Measurements from ENCODE around the gene PGLYRP2.

PGLYRP2 gene

DNA sequence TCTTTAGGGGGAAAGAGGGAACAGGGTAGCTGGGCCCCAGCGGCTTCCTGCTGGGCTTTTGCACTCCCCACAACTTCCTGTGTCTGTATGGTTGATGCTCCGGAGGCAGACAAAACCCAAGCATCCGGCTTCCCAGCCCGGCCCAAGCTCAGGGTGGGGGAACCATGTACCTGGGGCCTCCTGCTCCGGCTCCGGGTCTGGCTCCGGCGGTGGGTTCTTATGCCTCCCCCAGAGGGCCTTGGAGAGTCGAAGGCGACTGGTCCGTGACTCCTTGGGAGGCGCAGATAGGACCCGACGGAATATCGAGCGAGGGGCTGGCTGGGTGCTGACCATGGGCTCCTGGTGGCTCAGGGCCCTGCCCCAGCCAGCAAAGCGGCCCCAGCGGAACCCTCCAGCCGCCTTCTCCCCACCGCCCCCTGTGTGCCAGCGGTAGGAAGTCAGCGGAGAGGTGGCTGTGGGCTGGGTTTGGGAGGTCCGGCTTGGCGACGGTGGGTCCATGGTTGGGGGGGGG is 15.4 kb downstream of the PGLYRP2 start:
- no peak for DNase-seq (ENCODE audit: extremely low spot score)

DNA sequence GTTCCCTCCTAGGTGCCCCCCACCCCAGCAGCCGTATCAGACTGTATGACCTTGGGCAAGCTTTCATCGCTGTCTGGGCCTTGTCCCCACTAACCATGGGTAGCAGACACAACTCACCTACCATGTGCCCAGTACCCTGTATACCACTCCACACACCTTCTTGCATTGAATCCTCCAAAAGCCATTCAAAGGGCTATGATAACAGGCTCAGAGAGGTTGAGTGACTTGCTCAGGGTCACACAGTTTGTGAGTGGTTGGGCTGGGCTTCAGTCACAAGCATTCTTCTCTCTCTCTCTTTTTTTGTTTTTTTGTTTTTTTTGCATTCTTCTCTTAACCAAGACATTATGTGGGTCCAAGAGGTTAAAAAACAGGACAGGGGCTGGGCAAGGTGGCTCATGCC is 17.6 kb downstream of the PGLYRP2 start:
- CTCF ChIA-PET = no interaction called here
- TF ChIP-seq FOXK2 (IDR thresholded peaks at IDR 0.05) (no peak), CTBP1 (IDR thresholded peaks at IDR 0.05; ENCODE audit: borderline replicate concordance) (no peak), ARNT (IDR thresholded peaks at IDR 0.05) (no peak), HDGF (IDR thresholded peaks at IDR 0.05; ENCODE audit: borderline replicate concordance) (no peak), ELF4 (IDR thresholded peaks at IDR 0.05) (no peak), FOXM1 (IDR thresholded peaks at IDR 0.05; ENCODE audit: borderline replicate concordance) (no peak), SP1 (IDR thresholded peaks at IDR 0.05) (no peak), L3MBTL2 (conservative IDR thresholded peaks at IDR 0.05) (no peak), NFRKB (IDR thresholded peaks at IDR 0.05) (no peak), BHLHE40 (IDR thresholded peaks at IDR 0.05; ENCODE audit: borderline replicate concordance) (no peak), SUZ12 (IDR thresholded peaks at IDR 0.05) (no peak), ZNF384 (IDR thresholded peaks at IDR 0.05) (no peak), FOXA1 (IDR thresholded peaks at IDR 0.05) (no peak), LEF1 (IDR thresholded peaks at IDR 0.05; ENCODE audit: borderline replicate concordance) (no peak)
- TF ChIP-seq, protein P1, sequence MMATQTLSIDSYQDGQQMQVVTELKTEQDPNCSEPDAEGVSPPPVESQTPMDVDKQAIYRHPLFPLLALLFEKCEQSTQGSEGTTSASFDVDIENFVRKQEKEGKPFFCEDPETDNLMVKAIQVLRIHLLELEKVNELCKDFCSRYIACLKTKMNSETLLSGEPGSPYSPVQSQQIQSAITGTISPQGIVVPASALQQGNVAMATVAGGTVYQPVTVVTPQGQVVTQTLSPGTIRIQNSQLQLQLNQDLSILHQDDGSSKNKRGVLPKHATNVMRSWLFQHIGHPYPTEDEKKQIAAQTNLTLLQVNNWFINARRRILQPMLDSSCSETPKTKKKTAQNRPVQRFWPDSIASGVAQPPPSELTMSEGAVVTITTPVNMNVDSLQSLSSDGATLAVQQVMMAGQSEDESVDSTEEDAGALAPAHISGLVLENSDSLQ (IDR thresholded peaks at IDR 0.05) = no peak

More for the DNA sequence above, 15.4 kb downstream of the PGLYRP2 start:
- CTCF ChIA-PET = interaction anchor here (1.1 kb wide), 1 partner anchor 12 kb away, joined by 3 read pairs; no protein-coding TSS in a partner anchor
- TF ChIP-seq ARNT (IDR thresholded peaks at IDR 0.05) (no peak), TARDBP (IDR thresholded peaks at IDR 0.05) (no peak)
- POLR2A ChIA-PET = no interaction called here

GRCh38 chr19:15457701-15458484 is 21.4 kb downstream of the PGLYRP2 start:
- ChIA-PET POLR2A (no interaction called here), CTCF (no interaction called here)
- no peak for DNase-seq (ENCODE audit: extremely low spot score)
- TF ChIP-seq ZNF384 (IDR thresholded peaks at IDR 0.05) = no peak

More for the DNA sequence above, 17.6 kb downstream of the PGLYRP2 start:
- POLR2A ChIA-PET = interaction anchor here (1.0 kb wide), 1 partner anchor 9 kb away, joined by 3 read pairs; no protein-coding TSS in a partner anchor
- DNase-seq (ENCODE audit: extremely low spot score) = no peak

GRCh38 chr19:15456871-15457700 is 22.2 kb downstream of the PGLYRP2 start:
- TF ChIP-seq FOXK2 (IDR thresholded peaks at IDR 0.05) (no peak), TARDBP (IDR thresholded peaks at IDR 0.05) (no peak), SP1 (IDR thresholded peaks at IDR 0.05) (no peak), L3MBTL2 (conservative IDR thresholded peaks at IDR 0.05) (no peak), HDGF (IDR thresholded peaks at IDR 0.05; ENCODE audit: borderline replicate concordance) (no peak), FOXA1 (IDR thresholded peaks at IDR 0.05) (no peak), ELF4 (IDR thresholded peaks at IDR 0.05) (no peak), ARNT (IDR thresholded peaks at IDR 0.05) (no peak)
- TF ChIP-seq, protein P1 (IDR thresholded peaks at IDR 0.05) = no peak
- no peak for DNase-seq (ENCODE audit: extremely low spot score)
- ChIA-PET CTCF (no interaction called here), POLR2A (no interaction called here)

- TF ChIP-seq ARNT (IDR thresholded peaks at IDR 0.05) (no peak), CTBP1 (IDR thresholded peaks at IDR 0.05; ENCODE audit: borderline replicate concordance) (no peak), LEF1 (IDR thresholded peaks at IDR 0.05; ENCODE audit: borderline replicate concordance) (no peak), ELF4 (IDR thresholded peaks at IDR 0.05) (no peak), SUZ12 (IDR thresholded peaks at IDR 0.05) (no peak), TARDBP (IDR thresholded peaks at IDR 0.05) (no peak), ZNF384 (IDR thresholded peaks at IDR 0.05) (no peak), FOXK2 (IDR thresholded peaks at IDR 0.05) (no peak), NFRKB (IDR thresholded peaks at IDR 0.05) (no peak), HDGF (IDR thresholded peaks at IDR 0.05; ENCODE audit: borderline replicate concordance) (no peak), BHLHE40 (IDR thresholded peaks at IDR 0.05; ENCODE audit: borderline replicate concordance) (no peak), FOXM1 (IDR thresholded peaks at IDR 0.05; ENCODE audit: borderline replicate concordance) (no peak), FOXA1 (IDR thresholded peaks at IDR 0.05) (no peak), SP1 (IDR thresholded peaks at IDR 0.05) (no peak)
- TF ChIP-seq, protein P1 (IDR thresholded peaks at IDR 0.05) = no peak
- no peak for DNase-seq (ENCODE audit: extremely low spot score)
- POLR2A ChIA-PET = no interaction called here
- CTCF ChIA-PET = interaction anchor here (0.6 kb wide), 1 partner anchor 146 kb away, joined by 3 read pairs; no protein-coding TSS in a partner anchor
These were observed 22.9 kb downstream of the PGLYRP2 start for GRCh38 chr19:15456441-15456840.

DNA sequence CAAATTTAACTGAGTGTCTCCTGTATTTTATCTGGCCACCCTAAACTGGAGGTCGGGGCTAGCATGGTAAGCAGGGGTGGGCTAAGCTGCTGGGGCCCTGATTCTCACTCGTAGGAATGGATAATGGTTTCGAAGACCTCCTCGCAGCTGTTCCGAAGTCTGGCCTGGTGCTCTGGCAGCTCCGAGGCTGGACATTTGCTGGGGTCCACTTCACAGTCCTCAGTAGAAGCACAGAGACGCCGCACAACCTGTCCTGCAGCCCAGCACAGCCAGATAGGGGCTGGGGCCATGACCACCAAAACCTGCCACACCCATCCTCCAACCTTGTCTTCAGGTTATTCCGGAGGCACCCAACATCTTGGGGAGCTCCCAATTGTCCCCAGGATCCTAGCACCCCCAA is 23.3 kb downstream of the PGLYRP2 start:
- CTCF ChIA-PET = interaction anchor here (0.6 kb wide), 1 partner anchor 145 kb away, joined by 3 read pairs; no protein-coding TSS in a partner anchor
- POLR2A ChIA-PET = no interaction called here
- TF ChIP-seq TARDBP (IDR thresholded peaks at IDR 0.05) (no peak), CTBP1 (IDR thresholded peaks at IDR 0.05; ENCODE audit: borderline replicate concordance) (no peak), NFRKB (IDR thresholded peaks at IDR 0.05) (no peak), FOXK2 (IDR thresholded peaks at IDR 0.05) (no peak), BHLHE40 (IDR thresholded peaks at IDR 0.05; ENCODE audit: borderline replicate concordance) (no peak), FOXM1 (IDR thresholded peaks at IDR 0.05; ENCODE audit: borderline replicate concordance) (no peak), SUZ12 (IDR thresholded peaks at IDR 0.05) (no peak), ELF4 (IDR thresholded peaks at IDR 0.05) (no peak), L3MBTL2 (conservative IDR thresholded peaks at IDR 0.05) (no peak), ARNT (IDR thresholded peaks at IDR 0.05) (no peak), HDGF (IDR thresholded peaks at IDR 0.05; ENCODE audit: borderline replicate concordance) (no peak), LEF1 (IDR thresholded peaks at IDR 0.05; ENCODE audit: borderline replicate concordance) (no peak), FOXA1 (IDR thresholded peaks at IDR 0.05) (no peak), ZNF384 (IDR thresholded peaks at IDR 0.05) (no peak), SP1 (IDR thresholded peaks at IDR 0.05) (no peak)
- TF ChIP-seq, protein P1 (IDR thresholded peaks at IDR 0.05) = no peak

More for the DNA sequence above, 23.3 kb downstream of the PGLYRP2 start:
- DNase-seq (ENCODE audit: extremely low spot score) = no peak

Measured in HEK293T (cell line).